Measurements from ENCODE around the gene CAPG.
A peak's percentile ranks its signal among the peaks of the same experiment; 100 is the strongest.
"Not testable (repeated sequence)": the region's sequence is repeated elsewhere in the genome, so short reads cannot be mapped to it uniquely, and the experiment has no call there.

CAPG gene

DNA sequence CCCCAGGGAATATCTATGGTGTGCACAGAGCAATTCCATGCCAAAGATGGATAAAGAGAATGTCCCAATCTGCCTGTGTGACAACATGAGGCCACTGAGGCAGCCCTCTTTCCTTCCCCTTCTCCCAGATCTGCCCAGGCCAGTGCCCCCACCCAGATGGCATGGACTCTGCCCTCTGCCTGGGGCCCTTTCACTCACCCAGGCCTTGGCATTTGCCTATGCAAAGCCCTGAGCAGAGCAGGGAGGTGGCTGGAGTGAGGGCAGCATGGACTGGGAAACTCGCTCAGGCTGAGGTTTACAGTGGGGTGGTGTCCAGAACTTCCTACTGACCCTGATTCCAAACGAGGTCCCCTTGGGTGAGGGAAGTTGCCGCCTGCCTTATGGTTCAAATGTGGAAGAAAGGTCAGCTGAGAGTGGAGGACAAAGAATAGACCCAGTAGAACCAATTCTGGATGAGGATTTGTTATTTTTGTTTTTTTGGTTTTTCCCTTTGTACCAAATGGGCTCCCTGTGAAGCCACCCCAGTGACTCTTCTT lies 17.2 kb upstream of the CAPG start:
- intact Hi-C loops (cut with DNase I), result loop anchor here (5.0 kb wide), 1 partner anchor 110 kb away; the partner anchor contains the start of gene MAT2A

GRCh38 chr2:85425588-85425987 lies 15.4 kb upstream of the CAPG start:
- DNase-seq, result no peak
- intact Hi-C loops (cut with DNase I), result loop anchor here (5.0 kb wide), 1 partner anchor 112 kb away; the partner anchor contains the start of gene MAT2A

More for the DNA sequence above, 17.2 kb upstream of the CAPG start:
- no peak for DNase-seq

GRCh38 chr2:85423525-85423924 lies 13.4 kb upstream of the CAPG start:
- peak in 2 of 42 donors; percentile 38 to 53 for DNase-seq
- intact Hi-C loops (cut with DNase I), result no loop called here

GRCh38 chr2:85422072-85422457 lies 11.9 kb upstream of the CAPG start:
- intact Hi-C loops (cut with DNase I), result no loop called here

GRCh38 chr2:85421260-85422071 lies 11.3 kb upstream of the CAPG start:
- peak in 7 of 42 donors; percentile 26 to 73 (median 38) for DNase-seq
- intact Hi-C loops (cut with DNase I), result loop anchor here (2.0 kb wide), 1 partner anchor 131 kb away; no protein-coding TSS in a partner anchor

More at GRCh38 chr2:85422072-85422457, 11.9 kb upstream of the CAPG start:
- no peak for DNase-seq

- intact Hi-C loops (cut with DNase I), result loop anchor here (2.0 kb wide), 1 partner anchor 132 kb away; no protein-coding TSS in a partner anchor
These were observed 10.5 kb upstream of the CAPG start for GRCh38 chr2:85420536-85421259.

DNA sequence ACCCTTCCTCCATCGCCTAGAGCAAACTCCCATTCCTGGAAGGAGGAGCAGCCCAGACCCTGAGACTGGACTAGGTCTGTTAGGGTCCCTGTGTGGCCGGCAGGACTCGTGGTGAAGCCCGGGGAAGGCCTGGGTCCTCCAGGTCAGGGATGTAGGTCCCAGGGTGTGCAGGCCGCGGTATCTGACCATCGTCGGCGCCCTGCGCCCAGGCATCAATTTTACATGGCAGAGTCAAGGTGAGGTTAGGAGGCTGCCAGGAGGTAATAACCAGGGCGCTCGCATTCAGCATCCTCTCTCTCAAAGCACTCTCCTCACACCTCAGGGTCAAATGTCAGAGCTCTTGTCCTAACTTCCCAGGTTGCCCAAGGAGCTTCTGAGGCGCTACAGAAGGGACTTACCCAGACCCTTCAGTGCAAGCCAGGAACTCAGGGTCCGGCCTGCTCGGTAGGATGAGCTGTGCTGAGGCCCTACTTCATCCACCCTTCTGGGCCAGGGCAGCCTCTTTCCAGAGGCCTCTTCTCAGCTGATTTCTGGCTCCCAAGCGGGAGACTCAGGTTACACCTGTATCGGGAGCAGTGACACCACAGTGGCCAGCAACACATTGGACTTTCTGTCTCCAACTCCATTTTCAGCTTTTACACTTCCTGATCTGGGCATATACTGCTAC lies 9.0 kb upstream of the CAPG start:
- intact Hi-C loops (cut with DNase I), result loop anchor here (2.0 kb wide), 1 partner anchor 64 kb away; the partner anchor contains the start of genes ELMOD3 and RETSAT
- peak in 1 of 42 donors; percentile 19 for DNase-seq

More at GRCh38 chr2:85420536-85421259, 10.5 kb upstream of the CAPG start:
- DNase-seq, result peak; percentile 81 to 99 (median 93)

DNA sequence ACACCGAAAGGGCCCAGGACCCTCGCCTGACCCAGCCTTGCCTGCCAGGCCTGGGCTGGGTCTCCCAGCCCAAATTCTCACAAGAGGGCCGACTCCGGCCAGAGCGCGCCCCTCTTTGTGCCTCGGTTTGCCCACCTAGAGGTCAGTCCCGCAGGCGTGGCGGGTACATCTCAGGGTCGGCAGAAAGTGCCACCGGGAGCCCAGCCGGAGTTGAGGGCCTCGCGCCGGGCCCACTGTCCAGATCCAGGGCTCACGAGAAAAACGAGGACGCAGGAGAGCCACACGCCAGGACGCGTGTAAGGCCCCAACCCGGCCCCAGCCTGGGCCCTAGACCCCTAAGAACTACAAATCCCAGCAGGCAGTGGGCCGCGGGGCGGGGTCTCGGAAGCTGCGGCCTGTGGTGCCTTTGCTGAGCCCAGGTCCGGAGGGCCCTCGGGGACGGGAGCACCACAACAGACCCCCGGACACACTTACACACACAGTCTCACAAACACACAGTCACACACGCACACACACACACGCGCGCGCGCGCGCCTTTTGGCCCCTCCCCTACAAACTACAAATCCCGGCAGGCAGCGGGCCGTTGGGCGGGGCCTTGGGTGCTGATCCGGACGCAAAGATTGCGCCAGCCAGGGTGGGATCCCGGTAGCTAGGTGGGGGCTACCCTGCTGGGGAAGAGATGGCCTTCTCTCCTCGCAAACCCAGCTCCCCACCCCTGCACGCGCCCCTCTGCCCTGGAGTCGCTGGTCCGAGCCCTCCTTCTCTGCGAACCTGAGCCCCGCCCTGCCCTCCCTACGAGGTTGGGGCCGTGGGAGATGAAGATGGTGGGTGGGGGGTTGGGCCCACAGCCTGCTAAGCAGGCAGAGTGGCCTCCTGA lies 8.2 kb upstream of the CAPG start, which contains the start of gene SH2D6:
TSS of gene SH2D6 (plus strand) at position 583 of the 877 bp plus-strand sequence. CDS start 10,752 bp downstream, outside the sequence.
- peak; percentile 73 to 94 (median 88) for DNase-seq
- intact Hi-C loops (cut with DNase I), result loop anchor here (2.0 kb wide), 1 partner anchor 64 kb away; the partner anchor contains the start of genes ELMOD3 and RETSAT

DNA sequence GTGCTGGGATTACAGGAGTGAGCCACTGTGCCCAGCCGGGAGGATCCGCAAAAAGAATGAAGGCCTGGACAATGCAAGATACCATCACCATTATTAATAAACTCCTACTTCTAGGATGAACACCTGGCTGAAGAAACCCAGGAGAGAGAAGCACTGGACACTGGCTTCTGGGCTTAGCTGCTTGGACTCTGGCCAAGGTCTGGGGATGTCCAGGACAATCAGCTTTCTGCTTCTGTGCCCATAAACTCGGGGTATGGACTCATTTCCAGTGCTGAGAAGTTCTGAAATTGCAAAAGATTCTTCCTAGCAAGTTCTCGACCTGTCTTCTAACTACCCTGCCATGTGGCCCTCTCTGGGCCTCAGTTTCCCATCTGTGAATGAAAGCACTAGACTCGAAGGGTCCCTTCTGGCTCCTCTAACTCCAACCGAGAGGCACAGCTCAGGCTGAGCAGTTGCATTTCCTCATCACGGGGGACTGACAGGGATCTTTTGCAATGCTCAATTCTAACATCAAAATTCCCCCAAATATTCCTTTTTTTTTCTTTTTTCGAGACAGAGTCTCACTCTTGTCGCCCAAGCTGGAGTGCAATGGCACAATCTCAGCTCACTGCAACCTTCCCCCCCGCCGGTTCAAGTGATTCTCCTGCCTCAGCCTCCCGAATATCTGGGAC lies 5.9 kb upstream of the CAPG start:
- intact Hi-C loops (cut with DNase I), result no loop called here
- peak in 1 of 42 donors; percentile 21 for DNase-seq

DNA sequence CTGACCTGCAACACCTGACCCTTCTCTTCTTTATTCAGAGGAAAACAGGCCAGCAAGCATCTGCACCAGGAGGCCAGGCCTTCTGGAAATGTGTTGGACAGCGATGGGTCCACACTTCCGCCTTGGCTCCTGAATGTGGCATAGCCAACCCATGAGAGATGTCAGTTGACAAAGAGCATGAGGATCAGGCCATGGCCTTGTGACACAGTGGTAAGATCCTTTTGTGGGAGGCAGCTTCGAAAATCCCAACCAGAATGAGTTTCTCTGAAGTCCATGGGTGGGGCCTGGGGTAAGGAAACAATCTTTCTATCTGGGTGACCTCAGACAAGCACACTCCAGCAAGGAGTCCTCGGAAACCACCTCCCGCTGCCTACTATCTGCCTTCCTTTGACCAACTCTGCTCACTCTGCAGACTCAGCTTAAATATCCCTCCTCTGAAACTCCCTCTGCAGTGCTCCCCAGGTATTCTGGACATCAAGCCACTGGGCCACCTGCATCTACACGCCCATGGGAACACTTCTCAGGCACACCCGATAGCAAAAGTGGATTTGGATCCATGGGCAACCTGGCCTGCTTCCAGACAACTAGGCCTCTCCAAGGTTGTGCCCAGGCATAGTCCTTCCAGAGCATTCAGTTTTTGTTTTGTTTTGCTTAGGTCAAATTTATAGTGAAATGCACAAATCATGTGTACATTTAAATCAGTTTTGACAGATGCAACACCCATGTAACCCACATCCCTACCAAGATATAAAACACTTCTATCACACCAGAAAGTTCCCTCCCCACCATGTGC lies 4.8 kb upstream of the CAPG start:
- intact Hi-C loops (cut with DNase I), result no loop called here
- DNase-seq, result no peak

DNA sequence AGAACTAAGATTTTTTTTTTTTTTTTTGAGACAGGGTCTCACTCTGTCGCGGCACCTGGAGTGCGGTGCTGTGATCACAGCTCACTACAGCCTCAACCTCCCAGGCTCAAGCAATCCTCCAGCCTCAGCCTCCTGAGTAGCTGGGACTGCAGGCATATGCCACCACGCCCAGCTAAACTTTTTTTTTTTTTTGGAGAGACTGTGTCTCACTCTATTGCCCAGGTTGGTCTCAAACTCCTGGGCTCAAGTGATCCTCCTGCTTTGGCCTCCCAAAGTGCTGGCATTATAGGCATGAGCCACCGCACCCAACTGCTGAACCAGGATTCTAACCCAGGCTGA lies 4.2 kb upstream of the CAPG start:
- DNase-seq; intact Hi-C loops (cut with DNase I): not testable (repeated sequence)

DNA sequence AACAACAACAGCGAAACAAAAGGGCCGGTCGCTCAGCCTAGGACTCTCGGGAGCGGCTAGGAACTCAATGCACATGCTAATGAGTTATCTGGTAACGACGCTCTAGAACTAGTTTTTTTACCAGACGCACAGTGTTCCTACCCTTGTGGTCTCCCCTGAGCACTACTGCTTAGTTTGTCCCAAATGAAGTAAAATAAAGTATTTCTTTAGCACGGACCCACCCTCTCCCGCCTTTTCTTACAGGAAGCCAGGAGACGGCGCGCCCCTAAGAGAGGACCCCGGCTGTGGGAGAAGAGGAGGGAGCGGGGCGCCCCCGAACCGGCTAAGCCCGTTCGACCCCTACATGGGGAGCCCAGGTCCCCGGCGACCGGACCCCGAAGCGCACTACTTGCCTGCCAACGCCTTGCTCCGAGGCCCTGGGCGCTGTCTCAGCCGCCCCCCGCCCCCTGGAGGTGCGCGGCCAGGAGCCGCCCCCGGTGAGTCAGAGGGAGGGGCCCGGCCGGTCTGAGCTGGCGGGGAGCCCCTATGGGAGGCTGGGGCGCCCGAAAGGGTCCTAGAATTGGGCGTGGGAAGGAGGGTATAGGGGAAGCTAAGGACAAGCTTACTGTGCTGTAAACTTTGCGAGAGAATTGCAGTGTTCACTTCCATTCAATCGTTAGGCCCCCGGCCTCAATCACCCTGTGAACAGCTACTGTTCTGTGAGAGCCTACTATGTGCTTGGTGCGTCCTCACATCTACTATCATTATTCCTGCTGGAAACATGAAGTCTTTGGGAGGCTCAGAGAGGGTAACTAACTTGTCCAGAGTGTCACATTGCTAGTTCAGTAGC lies 3.6 kb upstream of the CAPG start:
- intact Hi-C loops (cut with DNase I), result no loop called here
- DNase-seq, result peak in 2 of 42 donors; percentile 37 to 59

- no peak for DNase-seq
- intact Hi-C loops (cut with DNase I), result no loop called here
These were observed 1.2 kb upstream of the CAPG start for GRCh38 chr2:85411405-85411748.

DNA sequence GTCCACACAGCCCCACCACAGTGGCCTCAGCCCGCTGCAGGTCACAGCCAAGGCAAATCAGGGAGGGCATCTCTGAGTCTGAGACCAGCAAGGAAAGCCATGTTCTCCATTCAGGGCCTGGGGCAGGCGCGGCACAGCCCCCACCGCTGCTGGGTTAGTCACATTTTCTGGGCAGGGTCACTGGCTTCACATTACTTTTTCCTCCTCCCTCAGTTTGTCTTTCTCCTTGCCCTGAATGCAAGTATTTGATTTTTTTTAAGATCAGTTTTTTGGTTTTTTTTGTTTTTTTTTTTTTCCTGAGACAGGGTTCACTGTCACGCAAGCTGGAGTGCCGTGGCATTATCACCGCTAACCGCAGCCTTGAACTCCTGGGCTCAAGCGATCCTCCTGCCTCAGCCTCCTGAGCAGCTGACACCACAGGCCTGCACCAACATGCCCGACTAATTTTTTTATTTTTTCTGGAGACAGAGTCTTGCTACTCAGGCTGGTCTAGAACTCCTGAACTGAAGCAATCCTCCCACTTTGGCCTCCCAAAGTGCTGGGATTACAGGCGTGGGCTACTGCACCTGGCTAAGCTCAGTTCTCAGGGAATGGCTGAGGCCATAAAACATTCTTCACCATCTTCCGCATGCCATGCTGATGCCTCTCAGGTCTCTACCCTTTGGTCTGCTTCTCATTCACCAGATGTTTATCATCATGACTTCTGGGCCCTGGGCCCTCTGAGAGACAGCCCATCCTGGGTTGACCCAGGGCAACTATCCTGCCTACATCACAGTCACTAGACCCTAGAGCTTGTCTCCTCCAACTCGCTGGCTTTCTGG lies 628 bp upstream of the CAPG start:
- no peak for DNase-seq
- intact Hi-C loops (cut with DNase I), result no loop called here
